NCI-H2081 treated with DMSO at 0.1 percent for 48 hours (cell line): ENCODE data around the gene FOXK2.

Experiments used
- DNase-seq: peaks from one replicate; lab custom pipeline; 2025; lab: John Stamatoyannopoulos, UW

The FOXK2 gene

DNA sequence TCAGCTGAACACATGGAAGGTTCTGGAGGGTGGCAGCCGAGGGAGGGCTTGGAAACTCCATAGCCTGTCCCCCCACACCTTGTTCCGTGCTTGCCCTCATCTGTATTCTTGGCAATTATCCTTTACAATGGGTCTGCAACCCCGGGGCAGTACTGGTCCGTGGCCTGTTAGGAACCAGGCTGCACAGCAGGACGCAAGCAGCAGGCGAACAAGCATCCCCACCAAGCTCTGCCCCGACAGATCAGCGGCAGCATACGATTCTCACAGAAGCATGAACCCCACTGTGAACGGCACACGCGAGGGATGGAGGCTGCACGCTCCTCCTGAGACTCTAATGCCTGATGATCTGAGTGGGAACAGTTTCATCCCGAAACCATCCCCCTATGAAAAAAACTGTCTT lies 122.5 kb downstream of the FOXK2 start:
- no peak for DNase-seq

DNA sequence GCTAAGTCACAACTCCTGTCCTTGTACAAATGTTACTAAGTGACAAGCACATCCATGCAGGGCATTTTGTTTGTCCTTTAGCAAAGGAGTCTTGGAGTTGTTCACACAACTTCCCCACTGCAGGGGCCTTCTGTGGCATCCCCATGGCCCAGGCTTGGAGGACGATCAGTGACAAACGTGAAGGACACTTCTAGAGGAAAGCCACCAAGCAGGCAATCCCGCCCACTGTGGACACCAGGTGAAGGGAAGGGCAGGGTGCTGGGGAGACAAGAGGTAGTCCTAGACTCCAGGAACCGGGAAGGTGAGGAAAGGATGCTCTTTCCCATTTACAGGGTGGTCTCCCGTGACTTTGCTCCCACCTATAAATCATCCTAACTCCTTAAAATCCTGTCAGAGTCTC lies 124.6 kb downstream of the FOXK2 start:
- no peak for DNase-seq

DNA sequence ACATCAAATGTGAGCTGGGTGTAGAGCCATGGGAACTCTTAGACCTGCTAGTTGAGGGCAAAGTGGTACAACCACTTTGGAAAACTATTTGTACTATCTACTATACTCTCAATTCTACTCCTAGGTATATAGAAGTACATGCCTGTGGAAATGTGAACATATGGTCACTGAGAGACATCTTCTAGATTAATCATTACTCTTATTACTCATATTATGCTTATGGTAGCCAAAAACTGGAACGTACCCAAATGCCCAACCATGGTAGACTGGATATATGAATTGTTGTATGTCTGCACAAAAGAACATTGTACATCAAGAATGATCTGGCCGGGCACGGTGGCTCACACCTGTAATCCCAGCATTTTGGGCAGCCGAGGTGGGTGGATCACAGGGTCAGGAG lies 126.0 kb downstream of the FOXK2 start:
- DNase-seq = no peak

DNA sequence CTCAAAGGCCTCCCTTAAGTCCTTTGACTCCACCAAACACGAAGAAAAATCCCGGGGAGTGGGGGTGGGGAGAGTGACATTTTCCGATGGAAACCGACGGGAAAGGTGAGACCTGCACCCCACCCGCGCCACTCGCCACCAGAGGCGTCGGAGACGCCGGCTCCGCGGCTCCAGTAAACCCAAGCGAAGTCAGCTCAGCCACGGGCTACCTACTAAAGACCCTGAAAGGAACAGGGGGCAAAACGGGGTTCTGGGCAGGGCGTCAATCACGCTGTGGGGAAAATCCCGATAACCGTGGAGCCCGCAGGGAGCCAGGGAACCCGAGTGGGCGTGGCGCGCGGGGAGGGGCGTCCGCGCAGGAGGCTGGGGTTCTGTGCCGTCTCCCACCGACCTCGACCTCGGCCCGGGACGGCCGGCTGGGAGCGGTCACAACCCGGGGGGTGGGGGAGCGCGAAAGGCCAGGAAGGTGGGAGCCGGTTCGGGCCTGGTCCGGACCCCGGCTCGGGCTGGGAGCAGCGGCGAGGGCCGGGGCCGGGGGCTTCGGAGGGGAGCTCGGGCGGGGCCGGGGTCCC lies 128.1 kb downstream of the FOXK2 start:
- DNase-seq = no peak

DNA sequence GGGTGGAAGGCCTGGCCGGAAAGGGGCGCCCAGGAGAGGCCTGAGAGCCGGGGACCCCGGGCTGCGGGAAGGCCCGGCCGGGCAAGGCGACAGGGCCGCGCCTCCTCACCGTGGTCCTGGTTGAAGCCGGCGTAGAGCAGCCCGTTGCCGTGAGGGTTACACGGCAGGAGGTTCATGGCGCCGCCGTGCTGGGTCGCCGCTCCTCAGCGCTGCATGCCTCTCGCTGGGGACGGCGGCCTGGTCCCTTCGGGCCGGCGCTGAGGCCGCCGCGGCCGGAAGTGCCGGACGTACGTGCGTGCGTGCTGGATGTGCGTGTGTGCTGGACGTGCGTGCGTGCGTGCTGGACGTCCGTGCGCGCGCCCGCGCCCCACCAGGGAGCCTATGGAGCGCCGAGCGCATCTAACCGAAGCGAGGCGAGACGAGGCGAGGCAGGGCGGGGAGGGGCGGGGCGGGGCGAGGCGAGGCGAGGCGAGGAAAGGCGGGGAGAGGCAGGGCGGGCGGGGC lies 128.7 kb downstream of the FOXK2 start, which contains the start of gene WDR45B:
Gene WDR45B, minus strand, starts transcription at position 280 of the 504 bp plus-strand sequence. Its CDS starts 104 bp downstream, at position 176.
- DNase-seq = peak; percentile 68

DNA sequence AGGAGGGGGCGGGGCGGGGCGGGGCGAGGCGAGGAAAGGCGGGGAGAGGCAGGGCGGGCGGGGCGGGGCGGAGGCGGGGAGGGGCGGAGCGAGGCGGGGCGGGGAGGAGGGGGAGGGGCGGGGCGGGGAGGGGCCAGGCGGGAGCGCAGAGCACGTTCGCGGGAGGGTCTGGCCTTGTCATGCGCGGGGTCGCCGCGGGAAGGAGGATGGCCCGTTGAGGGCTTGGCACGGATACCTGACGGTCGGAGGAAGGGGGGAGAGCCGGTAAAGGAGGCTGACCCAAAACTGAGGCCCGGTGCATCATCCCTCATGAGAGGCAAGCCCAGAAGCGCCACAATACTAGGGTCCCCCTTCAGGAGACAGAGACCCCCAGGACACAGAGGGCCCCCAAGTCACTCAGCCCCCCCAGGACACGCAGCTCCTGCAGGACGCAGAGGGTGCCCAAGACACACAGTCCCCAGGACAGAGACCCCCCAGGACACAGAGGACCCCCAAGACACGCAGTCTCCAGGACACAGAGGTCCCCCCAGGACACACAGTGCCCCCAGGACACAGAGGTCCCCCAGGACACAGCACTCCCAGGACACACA lies 129.3 kb downstream of the FOXK2 start:
- DNase-seq = no peak

DNA sequence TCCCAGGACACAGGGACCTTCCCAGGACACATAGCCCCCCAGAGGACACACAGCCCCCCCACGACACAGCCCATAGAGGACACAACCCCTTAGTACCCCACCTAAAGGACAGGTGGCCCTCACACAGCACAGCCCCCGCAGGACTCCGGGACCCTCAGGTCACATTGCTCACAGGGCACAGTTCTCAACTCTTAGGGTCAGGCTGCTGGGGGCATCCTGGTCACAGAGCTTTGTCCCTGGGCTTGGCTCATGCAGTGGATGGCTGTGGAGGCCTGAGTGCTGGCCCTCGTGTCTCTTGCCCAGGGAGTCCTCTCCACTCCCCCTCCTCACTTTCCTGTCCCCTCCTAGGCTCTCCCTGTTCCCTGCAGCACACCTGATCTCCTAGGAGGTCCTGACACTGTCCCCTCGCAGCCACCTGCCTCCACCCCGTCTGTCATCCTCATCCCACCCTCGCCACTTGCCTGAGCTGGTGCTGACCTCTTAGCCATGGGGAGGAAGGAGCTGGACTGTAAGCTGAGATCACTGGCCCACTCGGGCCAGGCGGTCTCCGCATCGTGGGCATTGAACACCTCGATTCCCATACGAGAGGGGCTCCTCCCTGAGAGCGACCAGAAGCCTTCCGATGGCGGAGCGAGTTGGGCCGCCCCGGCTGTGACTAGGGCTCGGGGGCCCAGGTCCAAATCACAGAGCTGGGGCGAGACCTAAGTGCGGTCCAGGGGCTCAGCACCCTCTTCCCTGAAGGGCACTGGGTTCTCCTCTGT lies 130.1 kb downstream of the FOXK2 start:
- no peak for DNase-seq

DNA sequence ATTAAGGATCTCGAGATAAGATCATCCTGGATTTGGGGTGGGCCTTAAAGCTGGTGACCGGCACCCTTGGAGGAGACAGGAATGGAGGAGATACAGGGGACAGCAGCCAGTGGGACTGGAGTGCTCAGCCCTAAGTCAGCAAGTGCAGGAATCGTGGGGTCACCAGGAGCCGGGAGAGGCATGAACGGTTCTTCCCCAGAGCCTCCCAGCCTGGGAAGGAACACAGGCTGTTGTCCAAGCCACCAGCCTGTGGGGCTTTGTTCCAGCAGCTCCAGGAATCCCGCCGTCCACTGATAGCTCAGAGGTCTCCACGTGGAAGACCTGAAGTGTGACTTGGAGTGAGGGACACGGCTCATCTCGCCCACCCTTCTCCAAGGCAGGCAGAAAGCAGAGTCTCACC lies 131.2 kb downstream of the FOXK2 start:
- DNase-seq = no peak

DNA sequence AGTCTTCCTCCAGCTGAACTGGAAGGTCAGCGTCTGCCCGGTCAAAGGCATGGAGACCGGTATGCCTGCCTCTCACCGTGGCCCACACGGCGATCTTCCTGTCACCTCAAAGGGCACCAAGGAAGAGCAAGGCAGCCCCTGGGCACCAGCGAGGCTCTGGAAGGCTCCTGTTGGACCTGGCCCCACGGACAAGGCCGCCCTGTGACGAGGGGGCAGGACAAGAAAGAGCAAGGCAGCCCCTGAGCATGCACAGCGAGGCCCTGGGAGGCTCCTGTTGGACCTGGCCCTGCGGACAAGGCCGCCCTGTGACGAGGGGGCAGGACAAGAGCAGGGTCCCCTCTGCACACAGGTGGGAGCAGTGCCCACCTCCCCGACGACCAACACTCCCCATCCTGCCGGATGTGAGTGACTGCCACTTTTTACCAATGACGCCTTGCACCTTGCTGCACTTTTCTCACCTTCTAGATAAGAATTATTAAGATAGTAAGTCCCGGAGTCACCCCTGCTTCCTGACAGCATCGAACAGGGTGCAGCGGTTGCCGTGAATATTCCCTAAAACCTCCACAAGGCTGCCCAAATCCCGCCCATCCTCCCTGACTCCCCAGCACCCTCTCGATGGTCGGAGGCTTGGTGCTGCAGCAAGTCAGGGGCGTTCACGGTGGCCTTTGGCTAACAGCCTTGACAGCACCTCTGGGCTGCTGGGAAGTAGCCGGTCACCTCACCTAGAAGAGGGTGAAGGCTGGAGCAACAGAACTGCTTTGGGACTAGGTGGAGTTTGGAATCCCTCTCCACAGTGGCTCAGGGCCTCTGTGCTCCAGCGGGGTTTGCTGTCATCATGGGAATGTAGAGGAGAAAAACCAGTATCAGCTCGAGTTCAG lies 134.4 kb downstream of the FOXK2 start:
- no peak for DNase-seq
